Suprapubic skin (tissue), 4 donors: Measurements from ENCODE around the gene SPOCK2. TPM values are rescaled to one million over a fixed set of nuclear protein-coding genes. Genes with fewer than 3 reads are reported as not detected.

Experiments
- DNase-seq, 2 donors: peaks; one replicate each; pipeline ENCODE4 v3.0.0-alpha.2; 2019; ENCODE audit warnings: low spot score in 2 of 2
- H3K27ac ChIP-seq: fragments of 200-600 bp; sonication (generic); one replicate; pipeline ENCODE4 v1.5.1; 2019
- H3K27me3 ChIP-seq: fragments of 200-600 bp; sonication (generic); one replicate; pipeline ENCODE4 v1.5.1; 2019
- H3K36me3 ChIP-seq: fragments of 200-600 bp; sonication (generic); one replicate; pipeline ENCODE4 v1.5.1; 2019
- H3K4me1 ChIP-seq: fragments of 200-600 bp; sonication (generic); one replicate; pipeline ENCODE4 v1.5.1; 2019
- H3K4me3 ChIP-seq: fragments of 200-600 bp; sonication (generic); one replicate; pipeline ENCODE4 v1.5.1; 2019; ENCODE audit warnings: mild to moderate bottlenecking
- H3K9me3 ChIP-seq: fragments of 200-600 bp; sonication (generic); one replicate; pipeline ENCODE4 v1.5.1; 2019
- CTCF ChIP-seq, 2 donors: fragments of 200-600 bp in 1 of 2; fragments of 450-650 bp in 1 of 2; sonication (generic) in 1 of 2; IDR thresholded peaks; one replicate each; pipeline ENCODE4 v1.5.1; 2016 to 2019; ENCODE audit warnings: antibody characterized with exemption in 2 of 2, mild to moderate bottlenecking in 1 of 2, moderate library complexity in 1 of 2
- EP300 ChIP-seq: sonication (generic); formaldehyde crosslinking; IDR thresholded peaks from one replicate; pipeline ENCODE4 v1.6.1; 2017; ENCODE audit warnings: antibody characterized with exemption
- POLR2A ChIP-seq, 2 donors: fragments of 450-650 bp; IDR thresholded peaks; one replicate each; pipeline ENCODE4 v1.6.1; 2017; ENCODE audit warnings: antibody characterized with exemption in 2 of 2, mild to moderate bottlenecking in 2 of 2, moderate library complexity in 2 of 2
- POLR2AphosphoS5 ChIP-seq, 3 donors: sonication (generic); formaldehyde crosslinking; IDR thresholded peaks; one replicate each; pipeline ENCODE4 v1.6.1; 2017; ENCODE audit warnings: antibody characterized with exemption in 3 of 3
- WGBS: methylation state at CpG from one replicate; pipeline ENCODE4 v1.1.5; 2018; 5-methylcytosine and 5-hydroxymethylcytosine counted together
- total RNA-seq, 4 donors: library from RNA; depleted of rRNA; stranded (reverse); fragments of >200 nt; gene quantifications; one replicate each; pipeline ENCODE4 v1.1.0, GENCODE V29; 2016

The SPOCK2 gene
- total RNA-seq, 4 donors from 2014 or later: 1.5 to 3.7 (median 1.8) TPM

GRCh38 chr10:72104472-72105097 lies 16.2 kb upstream of the SPOCK2 start:
- no peak overlapping the region for H3K4me3 ChIP-seq
- no peak for TF ChIP-seq EP300
- TF ChIP-seq POLR2AphosphoS5 (IDR thresholded peaks at IDR 0.05): no peak
- no peak for TF ChIP-seq POLR2A (IDR thresholded peaks at IDR 0.05)
- no peak for TF ChIP-seq CTCF (IDR thresholded peaks at IDR 0.05)
- no peak for DNase-seq
- peak overlapping the region; percentile 25 for H3K27ac ChIP-seq
- peaks cover 16% of the 10 kb centered on the region for H3K36me3 ChIP-seq
- 28% methylated on average over 8 of the region's 8 CpGs for WGBS
- no peaks in the 10 kb centered on the region for H3K27me3 ChIP-seq
- no peaks in the 10 kb centered on the region for H3K9me3 ChIP-seq
- H3K4me1 ChIP-seq: peaks cover 4% of the 10 kb centered on the region

DNA sequence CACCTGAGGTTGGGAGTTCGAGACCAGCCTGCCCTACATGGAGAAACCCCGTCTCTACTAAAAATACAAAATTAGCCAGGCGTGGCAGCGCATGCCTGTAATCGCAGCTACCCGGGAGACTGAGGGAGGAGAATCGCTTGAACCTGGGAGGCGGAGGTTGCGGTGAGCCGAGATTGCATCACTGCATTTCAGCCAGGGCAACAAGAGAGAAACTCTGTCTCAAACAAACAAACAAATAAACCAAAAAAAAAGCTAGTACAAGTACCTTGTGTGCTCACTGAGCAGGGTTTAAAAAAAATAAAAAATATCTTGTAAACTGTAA lies 11.2 kb upstream of the SPOCK2 start:
- Histone ChIP-seq H3K27ac (no peak overlapping the region), H3K9me3 (no peaks in the 10 kb centered on the region), H3K27me3 (no peaks in the 10 kb centered on the region), H3K4me3 (no peak overlapping the region), H3K4me1 (no peaks in the 10 kb centered on the region), H3K36me3 (peaks cover 41% of the 10 kb centered on the region)
- DNase-seq: no peak
- WGBS: 95% methylated on average over 10 of the region's 10 CpGs
- TF ChIP-seq CTCF (IDR thresholded peaks at IDR 0.05) (no peak), EP300 (no peak), POLR2A (IDR thresholded peaks at IDR 0.05) (no peak), POLR2AphosphoS5 (IDR thresholded peaks at IDR 0.05) (no peak)

GRCh38 chr10:72098836-72099599 lies 10.7 kb upstream of the SPOCK2 start:
- no peaks in the 10 kb centered on the region for H3K27me3 ChIP-seq
- H3K4me3 ChIP-seq: no peak overlapping the region
- H3K27ac ChIP-seq: no peak overlapping the region
- DNase-seq: no peak
- no peaks in the 10 kb centered on the region for H3K9me3 ChIP-seq
- H3K4me1 ChIP-seq: no peaks in the 10 kb centered on the region
- WGBS: 87% methylated on average over 6 of the region's 6 CpGs
- TF ChIP-seq POLR2A (IDR thresholded peaks at IDR 0.05) (no peak), CTCF (IDR thresholded peaks at IDR 0.05) (no peak), EP300 (no peak), POLR2AphosphoS5 (IDR thresholded peaks at IDR 0.05) (no peak)
- H3K36me3 ChIP-seq: peaks cover 41% of the 10 kb centered on the region

- WGBS: 93% methylated on average over 3 of the region's 3 CpGs
- peaks cover 41% of the 10 kb centered on the region for H3K36me3 ChIP-seq
- no peaks in the 10 kb centered on the region for H3K27me3 ChIP-seq
- DNase-seq: no peak
- no peak overlapping the region for H3K4me3 ChIP-seq
- TF ChIP-seq EP300: no peak
- no peak for TF ChIP-seq CTCF (IDR thresholded peaks at IDR 0.05)
- no peak for TF ChIP-seq POLR2AphosphoS5 (IDR thresholded peaks at IDR 0.05)
- no peak for TF ChIP-seq POLR2A (IDR thresholded peaks at IDR 0.05)
- H3K4me1 ChIP-seq: no peaks in the 10 kb centered on the region
- H3K27ac ChIP-seq: no peak overlapping the region
- H3K9me3 ChIP-seq: no peaks in the 10 kb centered on the region
These were observed 10.0 kb upstream of the SPOCK2 start for GRCh38 chr10:72098301-72098835.
